HepG2 (cell line): Measurements from ENCODE around the gene SMYD1. TPM values are rescaled to one million over a fixed set of nuclear protein-coding genes. Genes with fewer than 3 reads are reported as not detected.

Experiments
- CCDC6 ChIP-seq: sonication (generic); formaldehyde crosslinking; IDR thresholded peaks from 2 replicates; pipeline ENCODE4 v1.8.1; 2022; ENCODE audit warnings: mild to moderate bottlenecking, missing genetic modification reagents, moderate library complexity
- CENPX ChIP-seq: sonication (generic); formaldehyde crosslinking; IDR thresholded peaks from 2 replicates; pipeline ENCODE4 v1.9.0; 2021; ENCODE audit warnings: mild to moderate bottlenecking, missing genetic modification reagents, moderate library complexity
- GPN1 ChIP-seq: sonication (generic); formaldehyde crosslinking; IDR thresholded peaks from 2 replicates; pipeline ENCODE4 v1.5.1; 2020; ENCODE audit warnings: missing genetic modification reagents, borderline replicate concordance
- HDAC2 ChIP-seq: sonication (generic); formaldehyde crosslinking; IDR thresholded peaks from 2 replicates; pipeline ENCODE4 v1.4.0; 2020; ENCODE audit warnings: missing genetic modification reagents
- HOXA3 ChIP-seq: sonication (generic); formaldehyde crosslinking; IDR thresholded peaks from 2 replicates; pipeline ENCODE4 v1.5.0; 2020; ENCODE audit warnings: missing genetic modification reagents
- IRF1 ChIP-seq: sonication (generic); formaldehyde crosslinking; IDR thresholded peaks from 2 replicates; pipeline ENCODE4 v1.4.0; 2020; ENCODE audit warnings: low read depth, mild to moderate bottlenecking, missing genetic modification reagents
- KAT7 ChIP-seq: IDR thresholded peaks from 2 replicates; pipeline ENCODE4 v1.6.1; 2018; ENCODE audit warnings: borderline replicate concordance, missing compliant biosample characterization
- KLF12 ChIP-seq: sonication (generic); formaldehyde crosslinking; IDR thresholded peaks from 2 replicates; pipeline ENCODE4 v1.4.0; 2020; ENCODE audit warnings: missing genetic modification reagents, borderline replicate concordance
- PHF21A ChIP-seq: sonication (generic); formaldehyde crosslinking; IDR thresholded peaks from 2 replicates; pipeline ENCODE4 v1.5.0; 2020; ENCODE audit warnings: mild to moderate bottlenecking, missing genetic modification reagents
- POLR2AphosphoS5 ChIP-seq: IDR thresholded peaks from 2 replicates; pipeline ENCODE4 v1.6.1; 2012; ENCODE audit warnings: low read depth, low read length
- ZFP1 ChIP-seq: IDR thresholded peaks from 2 replicates; pipeline ENCODE4 v1.6.1; 2016
- ZFP62 ChIP-seq: sonication (generic); formaldehyde crosslinking; IDR thresholded peaks from 2 replicates; pipeline ENCODE4 v1.4.0; 2020; ENCODE audit warnings: missing genetic modification reagents
- ZNF350 ChIP-seq: sonication (generic); formaldehyde crosslinking; IDR thresholded peaks from 2 replicates; pipeline ENCODE4 v1.4.0; 2020; ENCODE audit warnings: mild to moderate bottlenecking, low read depth, missing genetic modification reagents, borderline replicate concordance
- polyA plus RNA-seq, 8 experiments: library from polyadenylated mRNA; depleted of rRNA in 3 of 8; stranded (reverse) in 7 of 8; unstranded in 1 of 8; fragments of >200 nt; fragmentation: Illumina TruSeq in 4 of 8; extraction: Trizol in 4 of 8; gene quantifications; 2 replicates each; pipeline versions ENCODE4 v1.2.1 to v1.2.3, GENCODE V29; 2011 to 2016; ENCODE audit warnings: low read depth in 4 of 8, missing spikeins in 1 of 8, mixed read lengths in 1 of 8; ENCODE audit not compliant: insufficient read depth in 1 of 8
- total RNA-seq, 5 experiments: library from RNA; depleted of rRNA; stranded (reverse); fragments of >200 nt; fragmentation: Illumina TruSeq; extraction: Trizol; gene quantifications; 2 replicates each; pipeline ENCODE4 v1.2.3, GENCODE V29; 2016; ENCODE audit warnings: low read depth in 1 of 5
- TF ChIP-seq, protein P1 (sequence below): sonication (generic); formaldehyde crosslinking; IDR thresholded peaks from 2 replicates; pipeline ENCODE4 v1.5.0; 2020; ENCODE audit warnings: mild to moderate bottlenecking, missing genetic modification reagents, borderline replicate concordance
- TF ChIP-seq, protein P2 (sequence below): sonication (generic); formaldehyde crosslinking; IDR thresholded peaks from 2 replicates; pipeline ENCODE4 v1.4.0; 2020; ENCODE audit warnings: missing genetic modification reagents, borderline replicate concordance
- TF ChIP-seq, protein P3 (sequence below), 2 experiments: sonication (generic) in 1 of 2; formaldehyde crosslinking in 1 of 2; IDR thresholded peaks; 2 replicates each; pipeline versions ENCODE4 v1.5.1 to v1.6.1; 2011 to 2020; ENCODE audit warnings: borderline replicate concordance in 1 of 2, low read depth in 1 of 2, low read length in 1 of 2, mild to moderate bottlenecking in 1 of 2, missing genetic modification reagents in 1 of 2, moderate library complexity in 1 of 2
- TF ChIP-seq, protein P4 (sequence below): IDR thresholded peaks from 2 replicates; pipeline ENCODE4 v1.6.1; 2016; ENCODE audit warnings: missing compliant biosample characterization, missing genetic modification reagents, borderline replicate concordance

SMYD1 gene
- total and polyA plus RNA-seq, 2 of the 13 experiments (the other 11 are each of a cell fraction or from before 2014, with no cell fraction given), result not detected

GRCh38 chr2:88136817-88137216, 69.2 kb downstream of the SMYD1 start (continued):
- TF ChIP-seq, protein P1, sequence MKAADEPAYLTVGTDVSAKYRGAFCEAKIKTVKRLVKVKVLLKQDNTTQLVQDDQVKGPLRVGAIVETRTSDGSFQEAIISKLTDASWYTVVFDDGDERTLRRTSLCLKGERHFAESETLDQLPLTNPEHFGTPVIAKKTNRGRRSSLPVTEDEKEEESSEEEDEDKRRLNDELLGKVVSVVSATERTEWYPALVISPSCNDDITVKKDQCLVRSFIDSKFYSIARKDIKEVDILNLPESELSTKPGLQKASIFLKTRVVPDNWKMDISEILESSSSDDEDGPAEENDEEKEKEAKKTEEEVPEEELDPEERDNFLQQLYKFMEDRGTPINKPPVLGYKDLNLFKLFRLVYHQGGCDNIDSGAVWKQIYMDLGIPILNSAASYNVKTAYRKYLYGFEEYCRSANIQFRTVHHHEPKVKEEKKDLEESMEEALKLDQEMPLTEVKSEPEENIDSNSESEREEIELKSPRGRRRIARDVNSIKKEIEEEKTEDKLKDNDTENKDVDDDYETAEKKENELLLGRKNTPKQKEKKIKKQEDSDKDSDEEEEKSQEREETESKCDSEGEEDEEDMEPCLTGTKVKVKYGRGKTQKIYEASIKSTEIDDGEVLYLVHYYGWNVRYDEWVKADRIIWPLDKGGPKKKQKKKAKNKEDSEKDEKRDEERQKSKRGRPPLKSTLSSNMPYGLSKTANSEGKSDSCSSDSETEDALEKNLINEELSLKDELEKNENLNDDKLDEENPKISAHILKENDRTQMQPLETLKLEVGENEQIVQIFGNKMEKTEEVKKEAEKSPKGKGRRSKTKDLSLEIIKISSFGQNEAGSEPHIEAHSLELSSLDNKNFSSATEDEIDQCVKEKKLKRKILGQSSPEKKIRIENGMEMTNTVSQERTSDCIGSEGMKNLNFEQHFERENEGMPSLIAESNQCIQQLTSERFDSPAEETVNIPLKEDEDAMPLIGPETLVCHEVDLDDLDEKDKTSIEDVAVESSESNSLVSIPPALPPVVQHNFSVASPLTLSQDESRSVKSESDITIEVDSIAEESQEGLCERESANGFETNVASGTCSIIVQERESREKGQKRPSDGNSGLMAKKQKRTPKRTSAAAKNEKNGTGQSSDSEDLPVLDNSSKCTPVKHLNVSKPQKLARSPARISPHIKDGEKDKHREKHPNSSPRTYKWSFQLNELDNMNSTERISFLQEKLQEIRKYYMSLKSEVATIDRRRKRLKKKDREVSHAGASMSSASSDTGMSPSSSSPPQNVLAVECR, result 0 out of 2 replicates have a peak, but pooled peaks have one; percentile 30
- TF ChIP-seq ZFP1 (CRISPR knock-in tag), result no peak
- no peak for TF ChIP-seq KLF12 (CRISPR knock-in tag)
- TF ChIP-seq, protein P2, sequence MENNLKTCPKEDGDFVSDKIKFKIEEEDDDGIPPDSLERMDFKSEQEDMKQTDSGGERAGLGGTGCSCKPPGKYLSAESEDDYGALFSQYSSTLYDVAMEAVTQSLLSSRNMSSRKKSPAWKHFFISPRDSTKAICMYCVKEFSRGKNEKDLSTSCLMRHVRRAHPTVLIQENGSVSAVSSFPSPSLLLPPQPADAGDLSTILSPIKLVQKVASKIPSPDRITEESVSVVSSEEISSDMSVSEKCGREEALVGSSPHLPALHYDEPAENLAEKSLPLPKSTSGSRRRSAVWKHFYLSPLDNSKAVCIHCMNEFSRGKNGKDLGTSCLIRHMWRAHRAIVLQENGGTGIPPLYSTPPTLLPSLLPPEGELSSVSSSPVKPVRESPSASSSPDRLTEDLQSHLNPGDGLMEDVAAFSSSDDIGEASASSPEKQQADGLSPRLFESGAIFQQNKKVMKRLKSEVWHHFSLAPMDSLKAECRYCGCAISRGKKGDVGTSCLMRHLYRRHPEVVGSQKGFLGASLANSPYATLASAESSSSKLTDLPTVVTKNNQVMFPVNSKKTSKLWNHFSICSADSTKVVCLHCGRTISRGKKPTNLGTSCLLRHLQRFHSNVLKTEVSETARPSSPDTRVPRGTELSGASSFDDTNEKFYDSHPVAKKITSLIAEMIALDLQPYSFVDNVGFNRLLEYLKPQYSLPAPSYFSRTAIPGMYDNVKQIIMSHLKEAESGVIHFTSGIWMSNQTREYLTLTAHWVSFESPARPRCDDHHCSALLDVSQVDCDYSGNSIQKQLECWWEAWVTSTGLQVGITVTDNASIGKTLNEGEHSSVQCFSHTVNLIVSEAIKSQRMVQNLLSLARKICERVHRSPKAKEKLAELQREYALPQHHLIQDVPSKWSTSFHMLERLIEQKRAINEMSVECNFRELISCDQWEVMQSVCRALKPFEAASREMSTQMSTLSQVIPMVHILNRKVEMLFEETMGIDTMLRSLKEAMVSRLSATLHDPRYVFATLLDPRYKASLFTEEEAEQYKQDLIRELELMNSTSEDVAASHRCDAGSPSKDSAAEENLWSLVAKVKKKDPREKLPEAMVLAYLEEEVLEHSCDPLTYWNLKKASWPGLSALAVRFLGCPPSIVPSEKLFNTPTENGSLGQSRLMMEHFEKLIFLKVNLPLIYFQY (CRISPR knock-in tag), result peak; percentile 55; the same call in 1 of the 2 replicates
- TF ChIP-seq GPN1 (CRISPR knock-in tag), result no peak
- no peak for TF ChIP-seq CENPX (CRISPR knock-in tag)
- 0 out of 2 replicates have a peak, but pooled peaks have one; percentile 27 for TF ChIP-seq POLR2AphosphoS5
- TF ChIP-seq, protein P3, sequence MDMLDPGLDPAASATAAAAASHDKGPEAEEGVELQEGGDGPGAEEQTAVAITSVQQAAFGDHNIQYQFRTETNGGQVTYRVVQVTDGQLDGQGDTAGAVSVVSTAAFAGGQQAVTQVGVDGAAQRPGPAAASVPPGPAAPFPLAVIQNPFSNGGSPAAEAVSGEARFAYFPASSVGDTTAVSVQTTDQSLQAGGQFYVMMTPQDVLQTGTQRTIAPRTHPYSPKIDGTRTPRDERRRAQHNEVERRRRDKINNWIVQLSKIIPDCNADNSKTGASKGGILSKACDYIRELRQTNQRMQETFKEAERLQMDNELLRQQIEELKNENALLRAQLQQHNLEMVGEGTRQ (IDR thresholded peaks at IDR 0.05; ENCODE audit: low read depth, low read length), result no peak
- TF ChIP-seq, protein P3 (CRISPR knock-in tag; IDR thresholded peaks at IDR 0.05; ENCODE audit: borderline replicate concordance), result no peak
- 0 out of 2 replicates have a peak, but pooled peaks have one; percentile 57 for TF ChIP-seq HDAC2 (CRISPR knock-in tag)
- TF ChIP-seq, protein P4, sequence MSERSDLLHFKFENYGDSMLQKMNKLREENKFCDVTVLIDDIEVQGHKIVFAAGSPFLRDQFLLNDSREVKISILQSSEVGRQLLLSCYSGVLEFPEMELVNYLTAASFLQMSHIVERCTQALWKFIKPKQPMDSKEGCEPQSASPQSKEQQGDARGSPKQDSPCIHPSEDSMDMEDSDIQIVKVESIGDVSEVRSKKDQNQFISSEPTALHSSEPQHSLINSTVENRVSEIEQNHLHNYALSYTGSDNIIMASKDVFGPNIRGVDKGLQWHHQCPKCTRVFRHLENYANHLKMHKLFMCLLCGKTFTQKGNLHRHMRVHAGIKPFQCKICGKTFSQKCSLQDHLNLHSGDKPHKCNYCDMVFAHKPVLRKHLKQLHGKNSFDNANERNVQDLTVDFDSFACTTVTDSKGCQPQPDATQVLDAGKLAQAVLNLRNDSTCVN (CRISPR knock-in tag), result no peak
- TF ChIP-seq CCDC6 (CRISPR knock-in tag), result peak; percentile 81; the same call in 1 of the 2 replicates
- no peak for TF ChIP-seq IRF1 (CRISPR knock-in tag)
- TF ChIP-seq PHF21A (CRISPR knock-in tag), result no peak
- no peak for TF ChIP-seq ZFP62 (CRISPR knock-in tag)
- peak; percentile 71; the same call in 1 of the 2 replicates for TF ChIP-seq KAT7 (CRISPR knock-in tag)
- TF ChIP-seq ZNF350 (CRISPR knock-in tag), result no peak
- TF ChIP-seq HOXA3 (CRISPR knock-in tag), result peak; percentile 46; the same call in 1 of the 2 replicates
